ENCODE data around the gene PMPCA.
A peak's percentile ranks its signal among the peaks of the same experiment; 100 is the strongest.

Gene PMPCA

GRCh38 chr9:136429075-136429628 is 18.7 kb downstream of the PMPCA start:
- TF ChIP-seq ZNF274 (IDR thresholded peaks at IDR 0.05; ENCODE audit: low read depth, low read length): no peak
- no peak overlapping the region for H3K4me3 ChIP-seq (ENCODE audit: low read length)

GRCh38 chr9:136429683-136430491 is 19.4 kb downstream of the PMPCA start:
- TF ChIP-seq ZNF274 (IDR thresholded peaks at IDR 0.05; ENCODE audit: low read depth, low read length): no peak
- H3K4me3 ChIP-seq (ENCODE audit: low read length): no peak overlapping the region

- no peak for TF ChIP-seq ZNF274 (IDR thresholded peaks at IDR 0.05; ENCODE audit: low read depth, low read length)
- H3K4me3 ChIP-seq (ENCODE audit: low read length): no peak overlapping the region
Observed at GRCh38 chr9:136430588-136431234, 20.3 kb downstream of the PMPCA start.

GRCh38 chr9:136431782-136432350 is 21.4 kb downstream of the PMPCA start:
- H3K4me3 ChIP-seq (ENCODE audit: low read length): no peak overlapping the region
- TF ChIP-seq ZNF274 (IDR thresholded peaks at IDR 0.05; ENCODE audit: low read depth, low read length): no peak

- no peak overlapping the region for H3K4me3 ChIP-seq (ENCODE audit: low read length)
- no peak for TF ChIP-seq ZNF274 (IDR thresholded peaks at IDR 0.05; ENCODE audit: low read depth, low read length)
Observed at GRCh38 chr9:136432591-136432990, 22.1 kb downstream of the PMPCA start.

GRCh38 chr9:136433043-136433715 is 22.7 kb downstream of the PMPCA start:
- no peak for TF ChIP-seq ZNF274 (IDR thresholded peaks at IDR 0.05; ENCODE audit: low read depth, low read length)
- no peak overlapping the region for H3K4me3 ChIP-seq (ENCODE audit: low read length)

GRCh38 chr9:136433849-136434579 is 23.6 kb downstream of the PMPCA start:
- no peak overlapping the region for H3K4me3 ChIP-seq (ENCODE audit: low read length)
- no peak for TF ChIP-seq ZNF274 (IDR thresholded peaks at IDR 0.05; ENCODE audit: low read depth, low read length)

- TF ChIP-seq ZNF274 (IDR thresholded peaks at IDR 0.05; ENCODE audit: low read depth, low read length): no peak
- H3K4me3 ChIP-seq (ENCODE audit: low read length): no peak overlapping the region
Observed at GRCh38 chr9:136434580-136435169, 24.2 kb downstream of the PMPCA start.

GRCh38 chr9:136436055-136436634 is 25.7 kb downstream of the PMPCA start:
- no peak for TF ChIP-seq ZNF274 (IDR thresholded peaks at IDR 0.05; ENCODE audit: low read depth, low read length)
- H3K4me3 ChIP-seq (ENCODE audit: low read length): no peak overlapping the region

GRCh38 chr9:136437430-136437829 is 27.0 kb downstream of the PMPCA start:
- peak overlapping the region; percentile 88; the same call in 1 of the 2 replicates for H3K4me3 ChIP-seq (ENCODE audit: low read length)

GRCh38 chr9:136437839-136438547 is 27.5 kb downstream of the PMPCA start:
- TF ChIP-seq ZNF274 (IDR thresholded peaks at IDR 0.05; ENCODE audit: low read depth, low read length): no peak
- H3K4me3 ChIP-seq (ENCODE audit: low read length): peak overlapping the region; percentile 88

More at GRCh38 chr9:136437430-136437829, 27.0 kb downstream of the PMPCA start:
- no peak for TF ChIP-seq ZNF274 (IDR thresholded peaks at IDR 0.05; ENCODE audit: low read depth, low read length)
